HepG2 (cell line): ENCODE results near the gene TOR1A. TPM values are rescaled to one million over a fixed set of nuclear protein-coding genes. Genes with fewer than 3 reads are reported as not detected.
A peak's percentile ranks its signal among the peaks of the same experiment; 100 is the strongest.

Experiments used
- ATAC-seq: fragments of 200-7000 bp; cut with Tn5 transposase; 3 replicates; pipeline ENCODE4 v1.9.1; 2020; ENCODE audit warnings: mild to moderate bottlenecking, moderate library complexity
- BruUV-seq: library from RNA; stranded (reverse); fragments of 400-500 nt; replicated peaks from 2 replicates; lab custom pipeline; 2021; lab: Mats Ljungman, UMichigan
- CTCF ChIA-PET: fragments of 300-600 bp; formaldehyde crosslinking; extraction: SDS; loops from one replicate; lab custom pipeline; 2021; ENCODE audit warnings: low total read pairs, inconsistent platforms, low intra/inter-chr PET ratio; lab: Yijun Ruan, JAX
- POLR2A ChIA-PET: fragments of 350-600 bp; sonication (Branson Sonifier 250); formaldehyde crosslinking; loops from one replicate; lab custom pipeline; 2020; ENCODE audit warnings: antibody characterized with exemption, inconsistent platforms; lab: Yijun Ruan, JAX
- DNase-seq: peaks from one replicate; pipeline ENCODE4 v3.0.0-alpha.2; 2015; ENCODE audit warnings: low spot score
- FAIRE-seq: peaks from 3 replicates; lab custom pipeline; 2011; peaks lifted over from hg19 to GRCh38; lab: Jason Lieb, UNC
- H2AFZ ChIP-seq: one replicate; pipeline ENCODE4 v1.6.1; 2011; ENCODE audit warnings: low read length, inconsistent platforms
- H3K27ac ChIP-seq: fragments of 300-600 bp; 3 replicates; pipeline ENCODE4 v1.8.0; 2011; ENCODE audit warnings: mixed run types, mild to moderate bottlenecking, mixed read lengths, low read length, inconsistent platforms; ENCODE audit not compliant: insufficient read depth; ENCODE audit errors: extremely low read length
- H3K27me3 ChIP-seq, 2 experiments: fragments of 200-600 bp in 1 of 2; 2 replicates in 1 of 2; 3 replicates in 1 of 2; pipeline versions ENCODE4 v1.6.0 to v1.8.0; 2011; ENCODE audit warnings: low read length in 2 of 2, mild to moderate bottlenecking in 2 of 2, moderate library complexity in 2 of 2, inconsistent platforms in 1 of 2; ENCODE audit not compliant: insufficient read depth in 2 of 2, control insufficient read depth in 1 of 2
- H3K36me3 ChIP-seq, 2 experiments: fragments of 200-600 bp in 1 of 2; replicated peaks in 1 of 2; 2 replicates in 1 of 2; 3 replicates in 1 of 2; pipeline versions ENCODE4 v1.5.1 to v1.8.0; 2011; ENCODE audit warnings: low read length in 2 of 2, inconsistent platforms in 1 of 2; ENCODE audit not compliant: insufficient read depth in 2 of 2, control insufficient read depth in 1 of 2
- H3K4me1 ChIP-seq: 2 replicates; pipeline ENCODE4 v1.5.1; 2012; ENCODE audit warnings: low read length, inconsistent platforms; ENCODE audit not compliant: insufficient read depth
- H3K4me2 ChIP-seq: 2 replicates; pipeline ENCODE4 v1.6.0; 2011; ENCODE audit warnings: low read depth, low read length, inconsistent platforms
- H3K4me3 ChIP-seq, 3 experiments: fragments of 200-600 bp in 1 of 3; sonication (generic), shearing (Covaris generic) in 1 of 3; replicated peaks in 1 of 3; 2 replicates each; pipeline ENCODE4 v1.5.1; 2011 to 2016; ENCODE audit warnings: low read length in 3 of 3, inconsistent platforms in 2 of 3, low read depth in 2 of 3, mild to moderate bottlenecking in 2 of 3, control low read depth in 1 of 3, mixed read lengths in 1 of 3; ENCODE audit not compliant: insufficient read depth in 1 of 3
- H3K79me2 ChIP-seq: one replicate; pipeline ENCODE4 v1.6.1; 2011; ENCODE audit warnings: low read length, inconsistent platforms; ENCODE audit not compliant: insufficient read depth
- H3K9ac ChIP-seq: 2 replicates; pipeline ENCODE4 v1.6.0; 2011; ENCODE audit warnings: mild to moderate bottlenecking, low read depth, low read length, inconsistent platforms; ENCODE audit not compliant: insufficient read depth
- H3K9me3 ChIP-seq: 2 replicates; pipeline ENCODE4 v1.5.1; 2012; ENCODE audit warnings: mild to moderate bottlenecking, low read length
- H4K20me1 ChIP-seq: 2 replicates; pipeline ENCODE4 v1.6.0; 2011; ENCODE audit warnings: inconsistent platforms, mild to moderate bottlenecking, low read length, moderate library complexity; ENCODE audit not compliant: insufficient read depth
- ARNTL ChIP-seq: sonication (generic); formaldehyde crosslinking; IDR thresholded peaks from 2 replicates; pipeline ENCODE4 v1.4.0; 2020; ENCODE audit warnings: mild to moderate bottlenecking, missing genetic modification reagents
- CC2D1A ChIP-seq: sonication (generic); formaldehyde crosslinking; IDR thresholded peaks from 2 replicates; pipeline ENCODE4 v1.8.1; 2023; ENCODE audit warnings: mild to moderate bottlenecking, missing genetic modification reagents
- EZH2 ChIP-seq: conservative IDR thresholded peaks from 2 replicates; pipeline ENCODE4 v1.6.1; 2012; ENCODE audit warnings: mild to moderate bottlenecking, low read depth, low read length, moderate library complexity
- FOXA3 ChIP-seq: IDR thresholded peaks from 2 replicates; pipeline ENCODE4 v1.6.1; 2016; ENCODE audit warnings: missing genetic modification reagents, missing compliant biosample characterization
- HOXA7 ChIP-seq: sonication (generic); formaldehyde crosslinking; IDR thresholded peaks from 2 replicates; pipeline ENCODE4 v1.8.1; 2022; ENCODE audit warnings: mild to moderate bottlenecking, missing genetic modification reagents, moderate library complexity
- KLF16 ChIP-seq, 2 experiments: sonication (generic) in 1 of 2; formaldehyde crosslinking in 1 of 2; IDR thresholded peaks; 2 replicates each; pipeline versions ENCODE4 v1.6.1 to v1.8.0; 2016 to 2023; ENCODE audit warnings: missing genetic modification reagents in 2 of 2, missing compliant biosample characterization in 1 of 2
- NCOA2 ChIP-seq: sonication (generic); formaldehyde crosslinking; IDR thresholded peaks from 2 replicates; pipeline ENCODE4 v1.8.0; 2022; ENCODE audit warnings: inconsistent platforms
- POLR2AphosphoS2 ChIP-seq: IDR thresholded peaks from 2 replicates; pipeline ENCODE4 v1.6.1; 2011; ENCODE audit warnings: low read depth, low read length, improper control_type of control experiment
- SMARCC2 ChIP-seq: fragments of 450-650 bp; IDR thresholded peaks from 2 replicates; pipeline ENCODE4 v1.6.1; 2017; ENCODE audit warnings: antibody characterized with exemption, mild to moderate bottlenecking
- SMYD3 ChIP-seq: sonication (generic); formaldehyde crosslinking; IDR thresholded peaks from 2 replicates; pipeline ENCODE4 v1.8.1; 2023; ENCODE audit warnings: mild to moderate bottlenecking, missing genetic modification reagents
- THAP8 ChIP-seq: sonication (generic); formaldehyde crosslinking; IDR thresholded peaks from 2 replicates; pipeline ENCODE4 v1.5.1; 2020; ENCODE audit warnings: missing genetic modification reagents, mild to moderate bottlenecking, borderline replicate concordance
- ZEB1 ChIP-seq: IDR thresholded peaks from 2 replicates; pipeline ENCODE4 v1.6.1; 2012; ENCODE audit warnings: mild to moderate bottlenecking, low read depth, inconsistent platforms; ENCODE audit not compliant: insufficient replicate concordance
- ZNF24 ChIP-seq: fragments of 450-650 bp; IDR thresholded peaks from 2 replicates; pipeline ENCODE4 v1.6.1; 2017; ENCODE audit warnings: antibody characterized with exemption, mild to moderate bottlenecking
- ZNF256 ChIP-seq: sonication (generic); formaldehyde crosslinking; conservative IDR thresholded peaks from 2 replicates; pipeline ENCODE4 v1.4.0; 2020; ENCODE audit warnings: missing genetic modification reagents
- ZNF281 ChIP-seq: sonication (generic); formaldehyde crosslinking; IDR thresholded peaks from 2 replicates; pipeline ENCODE4 v1.4.0; 2020; ENCODE audit warnings: missing genetic modification reagents, borderline replicate concordance
- ZNF292 ChIP-seq: sonication (generic); formaldehyde crosslinking; IDR thresholded peaks from 2 replicates; pipeline ENCODE4 v1.8.1; 2022; ENCODE audit warnings: mild to moderate bottlenecking, low read depth, missing genetic modification reagents, borderline replicate concordance
- ZNF468 ChIP-seq: sonication (generic); formaldehyde crosslinking; IDR thresholded peaks from 2 replicates; pipeline ENCODE4 v1.8.0; 2022; ENCODE audit warnings: mild to moderate bottlenecking, moderate library complexity, missing genetic modification reagents
- ZNF674 ChIP-seq: sonication (generic); formaldehyde crosslinking; IDR thresholded peaks from 2 replicates; pipeline ENCODE4 v1.5.0; 2020; ENCODE audit warnings: low read depth, mild to moderate bottlenecking, missing genetic modification reagents
- ZZZ3 ChIP-seq: sonication (generic); formaldehyde crosslinking; IDR thresholded peaks from 2 replicates; pipeline ENCODE4 v1.4.0; 2020; ENCODE audit warnings: missing genetic modification reagents, mild to moderate bottlenecking, borderline replicate concordance
- WGBS: methylation state at CpG from one replicate; pipeline ENCODE4 v1.1.6; 2017; ENCODE audit warnings: low lambda C conversion rate; 5-methylcytosine and 5-hydroxymethylcytosine counted together
- in situ Hi-C: cut with HindIII; loops from 2 replicates; pipeline ENCODE4 v1.10.0; 2017; ENCODE audit warnings: low pct_unique_long_range_greater_than_20kb; ENCODE audit not compliant: extremely low pct_ligation_motif_present
- intact Hi-C: fragments of 100-400 bp; cut with micrococcal nuclease; formaldehyde crosslinking; loops from one replicate; pipeline ENCODE4 v1.10.0; 2022; ENCODE audit not compliant: unreplicated experiment
- polyA plus RNA-seq, 8 experiments: library from polyadenylated mRNA; depleted of rRNA in 3 of 8; stranded (reverse) in 7 of 8; unstranded in 1 of 8; fragments of >200 nt; fragmentation: Illumina TruSeq in 4 of 8; extraction: Trizol in 4 of 8; gene quantifications; 2 replicates each; pipeline versions ENCODE4 v1.2.1 to v1.2.3, GENCODE V29; 2011 to 2016; ENCODE audit warnings: low read depth in 4 of 8, missing spikeins in 1 of 8, mixed read lengths in 1 of 8; ENCODE audit not compliant: insufficient read depth in 1 of 8
- total RNA-seq, 5 experiments: library from RNA; depleted of rRNA; stranded (reverse); fragments of >200 nt; fragmentation: Illumina TruSeq; extraction: Trizol; gene quantifications; 2 replicates each; pipeline ENCODE4 v1.2.3, GENCODE V29; 2016; ENCODE audit warnings: low read depth in 1 of 5
- TF ChIP-seq, protein P1 (sequence below): IDR thresholded peaks from 2 replicates; pipeline ENCODE4 v1.6.1; 2016; ENCODE audit warnings: mild to moderate bottlenecking, missing biosample characterization, missing genetic modification reagents

Gene TOR1A
- total and polyA plus RNA-seq, 2 of the 13 experiments (the other 11 are each of a cell fraction or from before 2014, with no cell fraction given), result 31.6 to 41.4 TPM

- TF ChIP-seq, protein P1, sequence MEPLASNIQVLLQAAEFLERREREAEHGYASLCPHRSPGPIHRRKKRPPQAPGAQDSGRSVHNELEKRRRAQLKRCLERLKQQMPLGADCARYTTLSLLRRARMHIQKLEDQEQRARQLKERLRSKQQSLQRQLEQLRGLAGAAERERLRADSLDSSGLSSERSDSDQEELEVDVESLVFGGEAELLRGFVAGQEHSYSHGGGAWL (CRISPR knock-in tag), result peak; percentile 91
- TF ChIP-seq ZNF24, result no peak
- TF ChIP-seq THAP8 (CRISPR knock-in tag), result no peak
- peak; percentile 68 for TF ChIP-seq FOXA3
- TF ChIP-seq SMYD3, result no peak
- TF ChIP-seq ZNF674, result no peak
- peak; percentile 54; the same call in 1 of the 2 replicates for TF ChIP-seq ZZZ3 (CRISPR knock-in tag)
- no peak for TF ChIP-seq POLR2AphosphoS2
- TF ChIP-seq EZH2, result no peak
- TF ChIP-seq ZEB1, result no peak
- TF ChIP-seq NCOA2 (CRISPR knock-in tag), result peak; percentile 57; the same call in 1 of the 2 replicates
- no peak for TF ChIP-seq SMARCC2
- no peak for TF ChIP-seq ZNF256 (CRISPR knock-in tag)
- TF ChIP-seq, all 625 proteins: peak for 332
Measured at GRCh38 chr9:129823935-129824601, at the start of gene TOR1A (continued).

DNA sequence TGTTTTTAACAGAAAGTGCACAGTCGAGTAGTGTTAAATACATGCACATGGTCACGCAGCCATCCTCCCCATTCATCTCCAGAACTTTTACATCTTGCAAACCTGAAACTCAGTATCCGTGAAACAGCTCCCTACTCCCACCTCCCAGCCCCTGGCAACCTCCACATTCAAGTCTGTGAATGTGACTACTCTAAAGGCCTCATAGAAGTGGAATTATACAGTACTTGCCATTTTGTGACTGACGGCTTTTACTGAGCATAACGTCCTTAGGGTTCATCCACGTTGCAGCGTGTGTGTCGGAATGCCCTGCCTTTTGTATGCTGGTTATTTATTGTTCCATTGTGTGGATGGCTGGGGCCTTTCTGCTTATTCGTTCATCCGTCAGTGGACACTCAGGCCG is 47.1 kb upstream of the TOR1A start:
- intact Hi-C loops (no loop called here), in situ Hi-C loops (no loop called here)
- H3K27me3 ChIP-seq, result no peaks in the 10 kb centered on the region
- no peak overlapping the region for H3K4me3 ChIP-seq
- no peak overlapping the region for H3K27ac ChIP-seq
- no peak for DNase-seq
- no peaks in the 10 kb centered on the region for H3K79me2 ChIP-seq
- H3K36me3 ChIP-seq, result 0 out of 5 replicates have a peak, but pooled peaks cover 0 to 3% of the 10 kb centered on the region in 2 experiments
- no peak for ATAC-seq
- H4K20me1 ChIP-seq, result no peaks in the 10 kb centered on the region
- no peak overlapping the region for H2AFZ ChIP-seq
- H3K9me3 ChIP-seq, result no peaks in the 10 kb centered on the region
- H3K4me1 ChIP-seq, result no peaks in the 10 kb centered on the region
- no peak overlapping the region for H3K4me2 ChIP-seq
- H3K9ac ChIP-seq, result no peak overlapping the region
- CTCF ChIA-PET, result no interaction called here
- no TSS peak for BruUV-seq
- no peak for FAIRE-seq
- 89% methylated on average over 10 of the region's 11 CpGs for WGBS
- POLR2A ChIA-PET, result no interaction called here
- TF ChIP-seq SMYD3 (no peak), CC2D1A (CRISPR knock-in tag) (no peak), ARNTL (CRISPR knock-in tag) (no peak), ZNF468 (no peak), ZNF292 (CRISPR knock-in tag) (no peak), ZNF281 (CRISPR knock-in tag) (no peak), HOXA7 (CRISPR knock-in tag) (no peak), KLF16 (CRISPR knock-in tag; IDR thresholded peaks at IDR 0.05) (no peak)
